OCI-LY7 (cell line): ENCODE measurements around the gene ERMP1. TPM values are rescaled to one million over a fixed set of nuclear protein-coding genes. Genes with fewer than 3 reads are reported as not detected.
A peak's percentile ranks its signal among the peaks of the same experiment; 100 is the strongest.

Experiments
- BruUV-seq: library from RNA; stranded (reverse); fragments of 400-500 nt; replicated peaks from 2 replicates; lab custom pipeline; 2021; lab: Mats Ljungman, UMichigan
- CTCF ChIA-PET: fragments of 300-600 bp; sonication (Branson Sonifier 250); formaldehyde crosslinking; loops from one replicate; lab custom pipeline; 2022; ENCODE audit warnings: antibody characterized with exemption; ENCODE audit not compliant: unreplicated experiment; lab: Charles Lee
- POLR2A ChIA-PET: fragments of 300-600 bp; sonication (Branson Sonifier 250); formaldehyde crosslinking; loops from one replicate; lab custom pipeline; 2022; ENCODE audit warnings: antibody characterized with exemption; lab: Charles Lee
- DNase-seq: peaks from one replicate; pipeline ENCODE4 v3.0.0-alpha.2; 2015; ENCODE audit warnings: low spot score
- H2AFZ ChIP-seq: fragments of 200-600 bp; sonication (generic), shearing (Covaris generic); 2 replicates; pipeline ENCODE4 v1.6.1; 2014; ENCODE audit warnings: mild to moderate bottlenecking, antibody characterized with exemption, low read length, moderate library complexity
- H3K27ac ChIP-seq: fragments of 200-600 bp; sonication (generic); 2 replicates; pipeline ENCODE4 v1.5.1; 2014; ENCODE audit warnings: mixed run types, low read depth, mild to moderate bottlenecking, moderate library complexity, low read length, inconsistent platforms; ENCODE audit not compliant: poor library complexity, severe bottlenecking
- H3K36me3 ChIP-seq: fragments of 200-600 bp; sonication (generic); 2 replicates; pipeline ENCODE4 v1.6.1; 2014; ENCODE audit warnings: mild to moderate bottlenecking, antibody characterized with exemption, low read length, moderate library complexity, mixed read lengths; ENCODE audit not compliant: insufficient read depth
- H3K4me1 ChIP-seq: fragments of 200-600 bp; sonication (generic); 2 replicates; pipeline ENCODE4 v1.5.1; 2014; ENCODE audit warnings: mild to moderate bottlenecking, low read length; ENCODE audit not compliant: insufficient read depth, poor library complexity, severe bottlenecking
- H3K4me2 ChIP-seq: fragments of 200-600 bp; sonication (generic); 2 replicates; pipeline ENCODE4 v1.6.1; 2014; ENCODE audit warnings: mild to moderate bottlenecking, low read length
- H3K4me3 ChIP-seq: fragments of 200-600 bp; sonication (generic); 2 replicates; pipeline ENCODE4 v1.5.1; 2014; ENCODE audit warnings: mild to moderate bottlenecking, low read depth, low read length; ENCODE audit not compliant: poor library complexity, severe bottlenecking
- H3K79me2 ChIP-seq: fragments of 200-600 bp; sonication (generic); 2 replicates; pipeline ENCODE4 v1.6.1; 2016; ENCODE audit warnings: low read depth, mild to moderate bottlenecking, low read length, moderate library complexity, mixed read lengths; ENCODE audit not compliant: insufficient read depth
- H3K9me2 ChIP-seq: fragments of 200-600 bp; sonication (generic); 2 replicates; pipeline ENCODE4 v1.6.1; 2016; ENCODE audit warnings: mild to moderate bottlenecking, low read length, mixed read lengths; ENCODE audit not compliant: insufficient read depth
- H3K9me3 ChIP-seq: fragments of 200-600 bp; sonication (generic); 2 replicates; pipeline ENCODE4 v1.6.1; 2014; ENCODE audit warnings: mild to moderate bottlenecking, mixed run types, low read length, mixed read lengths
- H4K20me1 ChIP-seq: fragments of 200-600 bp; sonication (generic); 2 replicates; pipeline ENCODE4 v1.6.1; 2014; ENCODE audit warnings: mild to moderate bottlenecking, antibody characterized with exemption, low read length, moderate library complexity, mixed read lengths; ENCODE audit not compliant: insufficient read depth
- CTCF ChIP-seq: fragments of 200-600 bp; sonication (generic); conservative IDR thresholded peaks from 2 replicates; pipeline ENCODE4 v1.5.1; 2014; ENCODE audit warnings: mild to moderate bottlenecking, antibody characterized with exemption, low read length, moderate library complexity, mixed read lengths
- EZH2phosphoT487 ChIP-seq: fragments of 200-600 bp; sonication (generic); IDR thresholded peaks from 2 replicates; pipeline ENCODE4 v1.6.1; 2018; ENCODE audit warnings: low read depth, borderline replicate concordance, mild to moderate bottlenecking, mixed run types, antibody characterized with exemption, low read length, moderate library complexity, mixed read lengths
- intact Hi-C: fragments of 100-400 bp; cut with micrococcal nuclease; formaldehyde crosslinking; loops from one replicate; pipeline ENCODE4 v1.10.0; 2022; ENCODE audit not compliant: unreplicated experiment
- total RNA-seq, 2 experiments: library from RNA; depleted of rRNA in 1 of 2; stranded (reverse); fragments of >200 nt in 1 of 2; shearing (Covaris generic) in 1 of 2; gene quantifications; 2 replicates each; pipeline ENCODE4 v1.2.3, GENCODE V29; 2014 to 2022

The ERMP1 gene
- total RNA-seq, 2 experiments from 2014 or later = 7.9 to 14.6 TPM

- Histone ChIP-seq H3K9me3 (peaks cover 36% of the 10 kb centered on the region), H4K20me1 (no peaks in the 10 kb centered on the region), H3K36me3 (peaks cover 87% of the 10 kb centered on the region), H3K4me2 (no peak overlapping the region), H3K9me2 (no peaks in the 10 kb centered on the region), H2AFZ (no peak overlapping the region), H3K79me2 (no peaks in the 10 kb centered on the region), H3K27ac (no peak overlapping the region), H3K4me3 (no peak overlapping the region), H3K4me1 (no peaks in the 10 kb centered on the region)
- ChIA-PET POLR2A (interaction anchor here (0.6 to 1.9 kb wide), 2 partner anchors 9 to 95 kb away, joined by 5 read pairs; no protein-coding TSS in a partner anchor), CTCF (no interaction called here)
- TF ChIP-seq CTCF (no peak), EZH2phosphoT487 (no peak)
- no peak for DNase-seq
- intact Hi-C loops = loop anchor here (10.0 kb wide), 1 partner anchor 324 kb away; the partner anchor contains the start of gene CD274
- BruUV-seq = no TSS peak
These were observed 54.1 kb downstream of the ERMP1 start for GRCh38 chr9:5778805-5779204.

GRCh38 chr9:5773324-5773999 is 59.5 kb downstream of the ERMP1 start:
- Histone ChIP-seq H3K79me2 (no peaks in the 10 kb centered on the region; the same call in 1 of the 2 replicates), H3K9me2 (0 out of 2 replicates have a peak, but pooled peaks cover 3% of the 10 kb centered on the region), H4K20me1 (no peaks in the 10 kb centered on the region), H3K4me3 (no peak overlapping the region), H3K9me3 (peaks cover 19% of the 10 kb centered on the region), H2AFZ (no peak overlapping the region), H3K27ac (no peak overlapping the region), H3K4me1 (no peaks in the 10 kb centered on the region), H3K36me3 (peaks cover 100% of the 10 kb centered on the region), H3K4me2 (no peak overlapping the region)
- TF ChIP-seq EZH2phosphoT487 (no peak), CTCF (peak; percentile 68)
- POLR2A ChIA-PET = interaction anchor here (0.6 to 2.2 kb wide), 5 partner anchors 10 to 840 kb away, joined by 3 to 15 read pairs (median 4); no protein-coding TSS in a partner anchor
- CTCF ChIA-PET = no interaction called here
- intact Hi-C loops = loop anchor here (10.0 kb wide), 1 partner anchor 319 kb away; the partner anchor contains the start of gene CD274
- no TSS peak for BruUV-seq
- DNase-seq = no peak
